GM19397 (cell line): ENCODE results near the gene VWA3B.

Experiments used
- ATAC-seq: cut with Tn5 transposase; IDR thresholded peaks from one replicate; pipeline ENCODE4 v1.9.1; 2021; ENCODE audit warnings: mild to moderate bottlenecking, moderate library complexity; ENCODE audit not compliant: unreplicated experiment

Gene VWA3B

GRCh38 chr2:98324181-98324580, 237.2 kb downstream of the VWA3B start:
- no peak for ATAC-seq

DNA sequence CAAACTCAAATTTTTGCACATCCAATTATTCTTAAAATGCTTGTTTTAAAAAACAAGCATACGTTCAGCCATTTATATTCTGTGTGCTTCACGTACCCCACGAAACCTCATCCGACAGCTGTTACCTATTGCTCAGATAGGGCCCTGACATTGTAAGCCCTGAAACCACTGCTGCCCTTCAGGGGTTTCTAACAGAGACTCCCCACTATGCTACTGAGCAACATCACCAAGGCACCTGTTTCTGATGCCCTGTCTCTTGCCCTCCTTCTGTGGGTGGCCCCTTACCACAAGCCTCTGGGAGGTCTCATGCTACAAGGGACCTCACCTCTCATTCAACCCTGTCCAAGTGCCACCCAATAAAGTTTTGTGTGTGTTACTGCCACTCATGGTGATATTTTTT, 240.8 kb downstream of the VWA3B start:
- no peak for ATAC-seq

DNA sequence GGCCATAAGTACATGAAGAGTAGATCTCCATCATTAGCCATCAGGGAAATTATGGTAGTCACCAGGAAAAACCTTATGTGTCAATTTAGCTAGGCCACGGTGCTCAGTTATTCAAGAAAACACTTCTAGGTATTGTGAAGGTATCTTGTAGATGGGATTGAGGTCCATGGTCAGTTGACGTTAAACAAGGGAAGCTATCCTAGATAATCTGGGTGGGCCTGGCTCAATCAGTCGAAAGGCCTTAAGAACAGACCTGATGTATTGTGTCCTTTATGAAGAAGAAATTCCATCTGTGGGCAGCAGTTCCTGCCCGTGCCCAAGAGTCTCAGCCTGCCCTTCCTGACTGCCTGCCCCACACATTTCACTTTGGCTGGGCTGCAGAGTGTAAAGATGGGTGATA, 242.6 kb downstream of the VWA3B start:
- ATAC-seq: no peak

DNA sequence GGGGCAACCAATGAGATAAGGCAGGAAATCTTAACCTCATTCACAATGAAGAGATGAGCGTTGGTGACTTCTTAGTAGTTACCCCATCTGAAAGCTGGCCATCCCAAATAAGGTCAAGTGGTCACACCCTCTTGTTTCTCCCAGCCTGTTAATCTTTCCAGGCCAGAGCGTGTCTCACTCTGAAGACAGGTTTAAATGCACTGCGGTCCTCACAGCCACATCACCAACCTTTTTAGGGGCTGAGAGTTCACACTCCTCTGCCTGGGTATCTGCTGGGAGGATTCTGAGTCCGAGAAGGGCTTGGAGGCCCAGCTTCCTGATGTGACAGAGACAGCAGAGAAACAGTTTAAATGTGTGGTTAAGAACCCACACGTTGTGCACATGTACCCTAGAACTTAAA, 246.0 kb downstream of the VWA3B start:
- ATAC-seq: no peak

- ATAC-seq: no peak
These were observed 247.0 kb downstream of the VWA3B start for GRCh38 chr2:98333922-98334321.

GRCh38 chr2:98334439-98335078, 247.6 kb downstream of the VWA3B start:
- ATAC-seq: no peak

GRCh38 chr2:98335271-98335670, 248.3 kb downstream of the VWA3B start:
- no peak for ATAC-seq

- ATAC-seq: no peak
These were observed 254.3 kb downstream of the VWA3B start for GRCh38 chr2:98341241-98341640.

- ATAC-seq: no peak
These were observed 256.3 kb downstream of the VWA3B start for GRCh38 chr2:98343285-98343684.

DNA sequence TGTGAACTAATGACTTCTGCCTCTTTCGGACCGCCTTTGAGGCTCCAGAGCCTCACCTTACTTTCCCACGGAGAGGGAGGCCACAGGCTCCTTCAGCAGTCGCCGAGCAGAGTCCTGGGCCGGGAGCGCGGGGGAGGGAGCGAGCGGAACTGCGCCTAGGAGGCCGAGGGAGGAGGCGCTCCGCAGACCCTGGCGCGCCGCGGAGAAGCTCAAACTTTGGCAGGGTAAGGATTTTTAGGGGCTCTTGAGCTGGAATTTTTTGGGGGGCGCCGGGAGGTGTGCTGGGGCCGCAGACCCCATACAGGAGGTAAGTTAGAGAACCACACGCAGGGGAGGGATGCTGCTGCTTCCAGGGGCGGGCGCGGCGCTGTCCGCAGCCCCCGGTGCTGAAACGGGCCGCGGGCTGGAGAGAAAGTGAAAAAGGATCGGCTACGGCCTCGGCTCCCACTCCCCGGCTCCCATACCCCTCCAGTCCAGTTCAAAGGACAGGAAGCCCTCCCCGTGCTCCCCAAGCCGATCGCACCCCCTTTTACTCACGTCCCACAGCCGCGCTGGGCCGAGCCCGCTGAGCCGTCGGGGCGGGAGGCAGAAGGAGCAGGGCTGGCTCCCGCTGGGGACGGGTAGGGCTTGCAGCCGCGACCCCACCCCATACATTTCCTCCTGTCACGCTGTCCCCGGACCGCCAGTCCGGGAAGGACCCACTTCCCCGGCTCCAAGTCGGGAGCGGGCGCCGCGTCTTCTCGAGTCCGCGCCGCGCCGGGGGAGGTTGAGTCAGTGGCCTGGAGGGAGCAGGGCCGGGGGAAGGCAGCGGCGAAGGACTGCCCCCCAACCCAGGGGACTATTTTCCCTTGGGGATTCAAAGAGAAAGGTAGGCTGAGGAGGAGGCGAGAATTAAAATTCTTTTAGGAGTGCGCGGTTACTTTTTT, 259.6 kb downstream of the VWA3B start, which contains the start of gene CNGA3:
Gene CNGA3, plus strand, starts transcription at position 146 of the 926 bp plus-strand sequence. CDS start 23,520 bp downstream, outside the sequence.
- ATAC-seq: no peak

DNA sequence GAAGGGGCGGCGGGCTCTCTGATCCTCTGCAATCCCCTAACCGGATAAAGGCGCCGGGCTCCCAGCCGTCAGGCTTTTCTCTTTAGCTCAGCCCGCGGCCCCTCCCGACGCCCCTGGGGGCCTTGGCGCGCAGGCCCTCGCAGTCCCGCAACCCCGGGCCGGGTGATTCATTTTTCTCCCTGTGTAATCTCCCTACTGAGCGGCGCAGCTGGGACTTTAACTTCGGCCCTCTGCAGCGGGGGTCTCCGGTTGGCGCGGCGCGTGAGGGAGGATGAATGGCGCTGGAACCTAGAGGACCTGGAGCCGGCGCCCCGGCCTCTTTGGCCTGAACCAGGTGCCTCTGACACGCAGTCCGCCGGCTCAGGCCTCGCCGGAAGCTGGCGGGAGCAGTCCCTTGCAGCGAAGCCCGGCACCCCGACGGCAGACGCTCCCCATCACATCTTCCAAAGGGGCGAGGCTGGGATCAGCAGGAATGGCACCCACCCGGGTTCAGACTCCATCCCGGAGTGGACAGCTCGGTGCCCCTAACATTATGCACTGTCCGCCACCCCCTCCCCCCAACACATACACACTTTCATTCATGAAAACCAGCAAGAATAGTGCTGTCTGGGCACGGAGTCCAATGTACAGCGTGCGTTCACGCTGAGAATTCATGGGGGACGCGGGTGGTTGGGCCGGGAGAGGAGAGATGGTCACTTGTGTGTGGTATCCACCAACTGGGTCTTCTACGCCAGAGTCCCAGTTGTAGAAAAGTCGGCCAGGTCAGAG, 260.5 kb downstream of the VWA3B start:
- ATAC-seq: no peak

DNA sequence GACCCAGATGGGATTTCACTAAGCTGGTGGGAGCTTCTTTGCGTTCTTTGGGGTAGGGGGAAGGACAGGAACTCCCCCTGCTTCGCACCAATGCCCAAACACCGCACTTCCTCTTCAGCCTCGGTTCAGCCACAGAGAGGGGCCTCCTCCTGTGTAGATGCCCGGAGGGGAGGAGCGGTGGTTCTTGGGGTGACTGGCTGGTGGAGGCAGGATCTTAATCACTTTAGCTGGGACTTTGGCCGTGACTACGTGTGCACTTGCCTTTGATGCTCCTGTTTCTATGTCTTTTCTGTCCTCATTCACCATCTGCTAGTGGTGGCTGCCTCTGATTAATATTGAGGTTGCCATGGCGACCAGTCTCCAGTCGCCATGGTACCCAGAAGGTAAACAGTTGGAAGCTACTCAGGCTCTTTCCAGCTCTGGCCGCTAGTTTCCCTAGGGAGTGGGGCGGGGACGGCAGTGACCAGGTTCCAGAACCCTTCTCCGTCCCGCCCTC, 261.1 kb downstream of the VWA3B start:
- no peak for ATAC-seq

GRCh38 chr2:98350411-98350810, 263.4 kb downstream of the VWA3B start:
- ATAC-seq: no peak

DNA sequence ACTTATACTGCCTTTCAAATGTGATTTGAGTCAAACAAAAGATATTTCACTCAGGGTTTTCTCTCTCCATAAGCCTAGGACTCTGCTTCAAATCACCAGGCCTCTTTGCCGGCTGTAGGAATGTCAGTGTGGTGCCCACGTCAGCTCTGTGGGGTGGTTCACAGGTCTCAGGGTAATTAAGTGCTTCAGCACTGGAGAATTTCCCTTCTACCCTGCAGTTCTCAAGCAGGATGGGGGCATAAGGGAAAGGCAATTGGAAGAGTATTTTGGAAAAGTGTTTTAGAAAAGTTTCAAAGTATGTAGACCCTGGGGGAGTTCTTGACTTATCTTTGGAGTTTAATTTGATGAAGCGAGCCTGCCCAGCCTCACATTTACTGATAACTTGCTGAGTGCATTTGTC, 268.9 kb downstream of the VWA3B start:
- no peak for ATAC-seq

GRCh38 chr2:98356729-98357128, 269.8 kb downstream of the VWA3B start:
- ATAC-seq: no peak

GRCh38 chr2:98357849-98358248, 270.9 kb downstream of the VWA3B start:
- ATAC-seq: no peak

DNA sequence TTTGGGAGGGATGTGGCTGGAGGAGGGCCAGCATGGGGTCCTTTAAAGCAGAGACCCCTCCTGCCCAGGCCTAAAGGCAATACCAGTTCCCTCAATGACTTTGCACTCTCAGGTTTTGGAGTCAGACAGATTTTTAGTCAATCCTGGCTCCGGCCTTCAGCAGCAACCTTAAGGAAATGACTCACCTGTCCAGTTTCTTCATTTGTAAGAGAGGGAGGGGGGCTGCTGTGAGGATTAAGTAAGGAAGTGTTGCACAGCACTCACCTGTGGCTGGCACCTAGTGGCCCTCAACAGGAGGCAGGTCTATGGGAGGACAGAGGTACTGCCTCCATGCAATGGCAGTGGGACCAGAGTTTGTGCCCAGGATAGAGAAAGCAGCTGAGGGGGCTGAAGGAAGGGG, 273.0 kb downstream of the VWA3B start:
- no peak for ATAC-seq
